ENCODE measurements around the gene CD163L1. TPM values are rescaled to one million over a fixed set of nuclear protein-coding genes. Genes with fewer than 3 reads are reported as not detected.
"Not testable (repeated sequence)": the region's sequence is repeated elsewhere in the genome, so short reads cannot be mapped to it uniquely, and the experiment has no call there.

CD163L1 gene
- total RNA-seq, 1 experiment from 2014 or later, result 2.0 TPM

DNA sequence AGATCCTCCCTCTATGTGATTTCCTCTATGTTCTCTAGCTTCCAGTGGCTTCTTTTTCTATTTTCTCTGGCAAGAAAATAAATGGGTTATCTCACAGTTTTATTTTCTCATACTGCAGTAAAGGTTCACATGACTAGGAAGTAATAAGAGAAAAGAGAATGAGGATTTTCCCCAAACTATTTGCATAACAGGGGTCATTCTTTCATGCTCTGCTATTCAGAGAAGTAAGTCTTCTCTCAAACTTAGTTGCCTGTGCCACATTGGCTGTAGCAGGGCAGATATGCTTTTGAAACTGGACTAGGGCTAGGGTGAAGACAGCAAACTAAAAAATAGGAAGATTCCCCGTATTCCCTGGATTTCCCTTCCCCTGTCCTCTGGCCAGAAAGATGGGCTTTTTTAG is 82.7 kb downstream of the CD163L1 start:
- Histone ChIP-seq H3K4me3 (no peak overlapping the region), H3K9me3 (no peaks in the 10 kb centered on the region), H3K36me3 (no peaks in the 10 kb centered on the region), H3K27me3 (no peaks in the 10 kb centered on the region)
- no peak for DNase-seq

DNA sequence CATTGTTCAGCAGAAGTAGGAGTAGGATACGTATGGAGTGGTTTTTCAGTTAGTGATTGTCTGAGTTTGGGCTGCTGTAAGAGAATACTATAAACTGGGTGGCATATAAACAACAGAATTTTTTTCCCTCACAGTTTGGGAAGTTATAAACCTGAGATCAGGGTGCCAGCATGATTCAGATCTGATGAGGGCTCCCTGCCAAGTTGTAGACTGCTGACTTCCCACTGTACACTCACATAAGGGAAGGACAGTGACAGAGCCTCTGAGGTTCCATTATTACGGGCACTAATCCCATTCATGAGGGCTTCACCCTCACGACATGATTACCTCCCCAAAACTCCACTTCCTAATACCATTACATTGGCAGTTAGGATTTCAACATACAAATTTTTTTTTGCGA is 89.4 kb downstream of the CD163L1 start:
- peak; percentile 71 for DNase-seq
- no peak overlapping the region for H3K4me3 ChIP-seq
- H3K27me3 ChIP-seq, result no peaks in the 10 kb centered on the region
- no peaks in the 10 kb centered on the region for H3K36me3 ChIP-seq
- no peaks in the 10 kb centered on the region for H3K9me3 ChIP-seq

DNA sequence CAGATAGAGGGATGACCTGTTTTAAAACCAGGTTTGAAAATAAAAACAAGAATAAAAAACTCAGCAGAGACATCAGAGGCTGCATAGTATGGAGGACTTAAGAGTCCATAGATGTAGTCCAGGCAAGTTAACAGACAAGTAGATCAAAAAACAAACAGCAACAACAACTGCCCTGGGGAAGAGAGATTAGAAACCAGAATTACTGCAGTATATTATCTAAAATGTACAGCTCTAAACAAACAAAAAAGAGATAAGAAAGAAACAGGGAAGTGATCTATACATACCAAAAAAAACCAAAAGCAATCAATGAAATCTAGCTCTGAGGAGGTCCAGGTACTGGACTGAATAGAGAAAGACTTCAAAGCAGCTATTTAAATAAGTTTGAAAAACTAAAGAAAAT is 91.3 kb downstream of the CD163L1 start:
- Histone ChIP-seq H3K4me3 (no peak overlapping the region), H3K9me3 (no peaks in the 10 kb centered on the region), H3K27me3 (no peaks in the 10 kb centered on the region), H3K36me3 (no peaks in the 10 kb centered on the region)
- no peak for DNase-seq

DNA sequence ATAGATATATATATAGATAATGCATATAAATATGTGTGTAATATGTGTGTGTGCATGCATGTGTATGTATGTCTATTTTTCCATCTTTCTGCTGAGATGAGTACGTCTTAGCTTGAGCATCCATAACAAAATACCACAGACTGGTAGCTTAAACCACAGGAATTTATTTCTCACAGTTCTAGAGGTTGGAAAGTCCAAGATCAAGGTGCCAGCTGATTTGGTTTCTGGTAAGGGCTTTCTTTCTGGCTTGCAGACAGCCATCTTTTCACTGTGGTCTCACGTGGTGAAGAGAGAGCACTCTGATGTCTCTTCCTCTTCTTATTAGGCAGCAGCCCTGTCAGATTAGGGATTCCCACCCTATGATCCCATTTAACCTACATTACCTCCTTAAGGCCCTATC is 92.8 kb downstream of the CD163L1 start:
- Histone ChIP-seq H3K36me3 (no peaks in the 10 kb centered on the region), H3K9me3 (no peaks in the 10 kb centered on the region), H3K4me3 (no peak overlapping the region), H3K27me3 (no peaks in the 10 kb centered on the region)
- DNase-seq, result no peak

DNA sequence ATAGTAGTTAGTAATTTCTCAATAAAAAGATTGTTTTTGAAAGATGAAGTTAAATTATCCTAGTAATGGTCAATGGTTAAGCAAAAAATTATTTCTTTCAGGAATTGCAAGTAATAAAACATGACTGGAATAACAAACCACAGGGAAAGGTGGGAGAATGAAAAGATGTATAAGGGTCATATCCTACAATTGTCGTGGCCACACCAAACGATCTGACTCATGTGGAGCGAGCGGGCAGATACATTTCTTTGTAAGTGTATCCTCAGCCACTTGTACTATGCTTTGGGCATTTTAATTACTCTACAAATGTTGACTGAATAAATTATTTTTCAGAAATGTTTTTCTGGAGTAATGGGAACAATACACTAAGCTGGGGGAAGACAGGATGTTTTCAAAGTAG is 94.5 kb downstream of the CD163L1 start:
- no peak for DNase-seq
- Histone ChIP-seq H3K36me3 (no peaks in the 10 kb centered on the region), H3K4me3 (no peak overlapping the region), H3K27me3 (no peaks in the 10 kb centered on the region), H3K9me3 (no peaks in the 10 kb centered on the region)

DNA sequence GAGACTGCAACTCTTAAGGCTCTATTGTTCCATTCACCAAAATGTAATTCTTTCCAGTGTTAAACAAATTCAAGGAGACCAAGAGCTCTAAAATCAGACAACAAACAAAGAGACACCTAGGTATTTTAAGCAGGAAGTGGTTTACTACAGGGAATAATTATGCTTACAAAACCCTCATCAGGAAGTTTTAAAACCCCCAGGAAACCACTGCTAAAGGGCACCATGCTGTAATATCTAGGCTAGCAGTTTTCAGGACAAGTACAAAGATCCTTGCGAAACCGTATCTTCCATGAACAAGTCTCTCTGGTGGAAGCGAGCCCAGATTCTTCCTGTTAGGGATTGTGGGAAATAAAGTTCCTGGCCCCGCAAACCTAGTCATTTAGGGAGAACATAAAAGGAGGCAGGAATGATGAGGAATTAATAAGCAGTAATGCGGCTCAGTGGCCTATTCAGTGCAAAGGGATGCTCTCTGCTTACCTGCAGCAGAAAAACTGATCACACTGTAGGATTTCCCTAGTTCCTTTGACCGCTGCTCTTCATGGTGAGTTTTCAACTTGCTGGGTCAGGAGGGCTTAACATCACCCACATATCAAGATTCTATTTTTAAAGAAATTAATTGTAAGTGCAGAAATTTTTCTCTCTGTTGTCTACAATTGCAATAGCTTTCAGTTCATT is 97.3 kb downstream of the CD163L1 start:
- Histone ChIP-seq H3K9me3 (no peaks in the 10 kb centered on the region), H3K27me3 (no peaks in the 10 kb centered on the region), H3K36me3 (no peaks in the 10 kb centered on the region), H3K4me3 (no peak overlapping the region)
- DNase-seq, result no peak

DNA sequence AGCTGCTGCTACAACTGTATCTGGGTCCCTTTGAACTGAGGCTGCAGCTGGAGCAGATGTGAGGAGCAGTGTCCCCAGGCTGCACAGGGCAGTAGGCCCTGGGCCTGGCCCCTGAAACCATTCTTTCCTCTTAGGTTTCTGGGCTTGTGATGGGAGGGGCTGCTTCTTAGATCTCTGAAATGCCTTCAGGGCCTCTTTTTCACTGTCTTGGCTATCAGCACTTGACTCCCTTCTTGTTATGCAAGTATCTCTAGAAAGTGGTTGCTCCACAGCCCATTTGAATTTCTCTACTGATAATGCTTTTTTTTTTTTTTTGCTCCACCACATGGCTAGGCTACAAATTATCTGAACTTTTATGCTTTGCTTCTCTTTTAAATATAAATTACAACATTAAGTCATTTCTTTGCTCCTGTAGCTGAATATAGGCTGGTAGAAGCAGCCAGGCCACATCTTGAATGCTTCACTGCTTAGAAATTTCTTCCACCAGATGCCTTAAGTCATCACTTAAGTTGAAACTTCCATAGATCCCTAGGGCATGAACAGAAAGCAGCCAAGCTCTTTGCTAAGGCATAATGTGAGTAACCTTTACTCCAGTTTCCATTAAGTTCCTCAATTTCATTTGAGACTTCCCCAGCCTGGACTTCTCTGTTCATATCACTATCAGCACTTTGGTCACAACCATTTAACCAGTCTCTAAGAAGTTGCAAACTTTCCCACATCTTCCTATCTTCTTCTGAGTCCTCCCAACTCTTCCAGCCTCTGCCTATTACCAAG is 98.9 kb downstream of the CD163L1 start:
- no peak for DNase-seq
- no peaks in the 10 kb centered on the region for H3K27me3 ChIP-seq
- no peaks in the 10 kb centered on the region for H3K9me3 ChIP-seq
- H3K36me3 ChIP-seq, result no peaks in the 10 kb centered on the region
- no peak overlapping the region for H3K4me3 ChIP-seq

DNA sequence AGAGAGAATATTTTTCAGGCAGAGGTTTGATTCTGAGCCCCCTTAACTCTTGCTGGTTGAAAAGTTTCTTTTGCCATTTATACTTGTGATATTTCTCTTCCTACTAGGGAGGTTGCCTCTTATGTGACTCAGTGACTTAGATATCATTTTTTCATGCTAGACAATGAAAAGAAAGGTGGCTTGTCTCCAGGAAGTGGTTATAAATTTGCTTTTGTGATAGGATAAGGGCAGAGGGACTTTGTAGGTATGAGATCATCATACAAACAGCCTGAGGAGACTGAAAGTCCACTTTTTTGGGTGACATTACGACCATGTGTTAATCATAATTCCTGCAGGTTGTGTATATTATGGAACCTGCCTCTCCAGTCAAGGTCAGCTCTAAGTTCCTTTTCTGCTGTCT is 104.3 kb downstream of the CD163L1 start:
- no peaks in the 10 kb centered on the region for H3K27me3 ChIP-seq
- DNase-seq, result no peak
- H3K36me3 ChIP-seq, result no peaks in the 10 kb centered on the region
- no peak overlapping the region for H3K4me3 ChIP-seq
- no peaks in the 10 kb centered on the region for H3K9me3 ChIP-seq

DNA sequence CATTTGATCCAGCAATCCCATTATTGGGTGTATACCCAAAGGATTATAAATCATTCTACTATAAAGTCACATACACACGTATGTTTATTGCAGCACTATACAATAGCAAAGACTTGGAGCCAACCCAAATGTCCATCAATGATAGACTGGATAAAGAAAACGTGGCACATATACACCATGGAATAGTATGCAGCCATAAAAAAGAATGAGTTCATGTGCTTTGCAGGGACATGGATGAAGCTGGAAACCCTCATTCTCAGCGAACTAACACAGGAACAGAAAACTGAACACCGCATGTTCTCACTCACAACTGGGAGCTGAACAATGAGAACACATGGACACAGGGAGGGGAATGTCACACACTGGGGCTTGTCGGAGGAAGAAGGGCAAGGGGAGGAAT is 106.2 kb downstream of the CD163L1 start:
- not testable (repeated sequence) for H3K36me3 ChIP-seq, H3K27me3 ChIP-seq, H3K4me3 ChIP-seq, H3K9me3 ChIP-seq, DNase-seq

DNA sequence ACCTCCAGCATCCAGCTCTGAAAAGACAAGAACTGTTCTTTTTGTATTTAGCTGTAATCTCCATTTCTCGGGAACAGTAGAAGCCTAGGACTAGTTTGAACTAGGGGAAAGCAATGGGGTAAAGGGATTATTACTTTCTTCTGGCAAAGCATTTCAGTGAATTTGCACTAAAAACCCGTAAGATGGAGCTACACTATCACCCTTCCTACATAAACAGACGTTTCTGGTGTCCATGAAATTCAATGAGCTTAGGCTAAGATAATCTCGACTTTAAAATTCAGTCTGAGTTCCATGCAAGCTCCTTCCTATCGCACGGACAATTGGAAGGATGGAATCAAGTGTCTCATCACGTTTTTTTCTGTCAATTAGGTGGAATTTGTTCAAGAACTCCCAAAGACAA is 116.0 kb downstream of the CD163L1 start:
- H3K27me3 ChIP-seq, result no peaks in the 10 kb centered on the region; the same call in 1 of the 2 replicates
- no peak for DNase-seq
- no peaks in the 10 kb centered on the region for H3K9me3 ChIP-seq
- no peak overlapping the region for H3K4me3 ChIP-seq
- H3K36me3 ChIP-seq, result no peaks in the 10 kb centered on the region

DNA sequence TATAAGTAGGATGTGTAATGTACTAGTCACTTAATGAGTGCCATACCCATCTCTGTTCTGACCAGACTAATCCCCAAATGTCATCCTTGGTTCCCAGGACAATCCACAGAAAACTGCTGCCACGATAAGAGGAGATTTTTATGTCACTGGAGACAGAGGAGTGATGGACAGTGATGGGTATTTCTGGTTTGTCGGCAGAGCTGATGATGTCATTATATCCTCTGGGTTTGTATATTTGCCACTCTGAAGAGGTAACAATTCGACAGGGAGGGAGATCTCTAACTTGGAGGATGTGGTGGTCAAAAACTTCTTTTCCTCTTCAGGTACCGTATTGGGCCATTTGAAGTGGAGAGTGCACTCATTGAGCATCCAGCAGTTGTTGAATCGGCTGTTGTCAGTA is 119.8 kb downstream of the CD163L1 start:
- H3K9me3 ChIP-seq, result no peaks in the 10 kb centered on the region

DNA sequence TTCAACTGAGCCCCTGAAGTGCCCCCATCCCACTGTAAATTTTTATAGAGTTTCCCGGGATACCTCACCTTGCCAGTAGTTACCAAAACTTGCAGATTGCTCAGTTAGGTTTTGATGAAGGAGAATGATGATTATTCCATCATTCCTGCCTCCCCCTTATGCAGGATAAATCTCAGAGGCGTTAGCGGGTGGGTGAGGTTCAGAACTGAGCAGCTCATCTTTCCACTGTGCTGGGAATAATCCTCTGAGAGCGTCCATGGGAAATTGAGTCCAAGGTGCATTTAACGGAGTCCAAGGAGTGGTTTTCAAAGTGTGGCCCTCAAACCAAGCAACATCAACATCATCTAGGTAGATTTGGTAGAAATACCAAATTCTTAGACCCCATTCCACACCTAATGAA is 121.4 kb downstream of the CD163L1 start:
- DNase-seq, result no peak
- Histone ChIP-seq H3K27me3 (no peaks in the 10 kb centered on the region), H3K9me3 (no peaks in the 10 kb centered on the region), H3K4me3 (no peak overlapping the region), H3K36me3 (no peaks in the 10 kb centered on the region)

More for the DNA sequence above, 119.8 kb downstream of the CD163L1 start:
- Histone ChIP-seq H3K4me3 (no peak overlapping the region), H3K27me3 (no peaks in the 10 kb centered on the region; the same call in 1 of the 2 replicates), H3K36me3 (no peaks in the 10 kb centered on the region)
- no peak for DNase-seq

DNA sequence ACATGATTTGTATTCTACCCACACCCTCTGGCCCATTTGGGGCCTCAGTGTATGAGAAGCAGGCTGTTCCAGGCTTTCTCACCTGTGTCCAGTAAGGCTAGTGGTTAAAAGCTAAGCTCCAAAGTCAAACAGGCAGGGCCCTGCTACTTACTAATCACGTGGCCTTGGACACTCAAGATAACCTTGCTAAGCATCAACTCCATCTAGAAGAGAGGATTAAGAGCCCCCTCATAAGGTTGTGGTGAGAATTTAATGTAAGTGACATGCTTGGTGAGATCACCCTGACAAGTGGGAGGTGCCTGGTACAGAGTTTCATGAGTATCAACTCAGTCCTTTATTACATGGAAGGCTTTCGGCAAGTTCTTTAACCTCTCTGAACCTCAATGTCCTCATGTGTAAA is 122.3 kb downstream of the CD163L1 start:
- no peak for DNase-seq
- Histone ChIP-seq H3K4me3 (no peak overlapping the region), H3K27me3 (no peaks in the 10 kb centered on the region)

DNA sequence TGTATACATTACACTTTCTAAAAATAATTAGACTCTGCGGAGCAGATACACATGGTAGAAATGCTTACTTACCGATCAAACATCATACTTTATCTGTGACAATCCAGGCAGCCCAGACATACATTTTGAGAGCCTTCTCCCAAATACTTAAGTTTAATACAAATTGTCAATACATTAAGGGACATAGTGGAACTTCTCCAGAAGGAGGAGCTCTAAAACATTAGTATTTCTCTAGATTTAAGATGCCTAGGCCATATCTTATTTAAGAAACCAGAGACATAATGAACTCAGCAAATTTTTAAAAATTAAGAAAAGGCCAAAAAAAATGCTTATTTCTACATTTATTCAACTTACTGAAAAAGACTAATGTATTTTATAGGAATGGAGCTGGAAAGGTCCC is 124.0 kb downstream of the CD163L1 start:
- H3K9me3 ChIP-seq, result no peaks in the 10 kb centered on the region
- H3K36me3 ChIP-seq, result no peaks in the 10 kb centered on the region
- DNase-seq, result no peak
- no peaks in the 10 kb centered on the region for H3K27me3 ChIP-seq
- no peak overlapping the region for H3K4me3 ChIP-seq

More for the DNA sequence above, 122.3 kb downstream of the CD163L1 start:
- no peaks in the 10 kb centered on the region for H3K9me3 ChIP-seq
- H3K36me3 ChIP-seq, result no peaks in the 10 kb centered on the region

DNA sequence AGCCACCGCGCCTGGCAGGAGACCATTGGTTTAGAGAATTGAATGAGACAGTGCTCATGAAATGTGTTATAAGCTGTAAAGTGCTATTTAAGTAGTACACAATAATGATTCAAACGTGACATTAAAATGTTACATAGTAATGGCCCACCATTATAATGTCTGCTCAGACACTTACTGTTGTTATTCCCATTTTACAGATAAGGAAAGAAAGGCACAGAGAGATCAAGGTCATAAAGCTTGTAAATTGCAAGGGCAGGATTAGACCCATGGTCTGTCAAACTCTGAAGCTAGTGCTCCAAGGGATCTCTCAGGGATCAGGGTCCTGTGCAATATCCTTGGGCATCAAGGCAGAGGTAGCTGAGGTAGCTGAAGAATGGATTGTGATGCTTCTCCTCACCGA is 133.9 kb downstream of the CD163L1 start:
- Histone ChIP-seq H3K36me3 (no peaks in the 10 kb centered on the region), H3K9me3 (no peaks in the 10 kb centered on the region), H3K4me3 (no peak overlapping the region), H3K27me3 (no peaks in the 10 kb centered on the region; the same call in 1 of the 2 replicates)
- DNase-seq, result no peak
